Measurements from ENCODE around the gene COG5. TPM values are rescaled to one million over a fixed set of nuclear protein-coding genes. Genes with fewer than 3 reads are reported as not detected.

The COG5 gene
- 10 to 100 TPM; 34.0 to 37.7 TPM for total RNA-seq

- ChIA-PET POLR2A (interaction anchor here (1.4 to 1.6 kb wide), 3 partner anchors 16 to 395 kb away, joined by 6 to 7 read pairs (median 7); partner anchors contain the start of genes BCAP29, CBLL1 and HBP1), CTCF (interaction anchor here (0.6 kb wide), 1 partner anchor 68 kb away, joined by 3 read pairs; no protein-coding TSS in a partner anchor)
Observed at GRCh38 chr7:107563775-107564552, at the start of gene COG5, which contains the start of gene DUS4L. COG5 (minus strand) TSS chr7:107563920; CDS start chr7:107563896, 24 bp downstream. DUS4L (plus strand) TSS chr7:107563971; CDS start chr7:107567071, 3,100 bp downstream.

- ChIA-PET CTCF (no interaction called here), POLR2A (no interaction called here)
Observed at GRCh38 chr7:107613439-107613838, 49.7 kb upstream of the COG5 start.

- POLR2A ChIA-PET, result no interaction called here
- CTCF ChIA-PET, result no interaction called here
Observed at GRCh38 chr7:107610323-107610722, 46.6 kb upstream of the COG5 start.

GRCh38 chr7:107609811-107610261, 46.1 kb upstream of the COG5 start:
- CTCF ChIA-PET, result no interaction called here
- POLR2A ChIA-PET, result interaction anchor here (0.6 kb wide), 1 partner anchor 1951 kb away, joined by 5 read pairs; no protein-coding TSS in a partner anchor

- ChIA-PET CTCF (interaction anchor here (1.1 kb wide), 1 partner anchor 12 kb away, joined by 3 read pairs; no protein-coding TSS in a partner anchor), POLR2A (no interaction called here)
Observed at GRCh38 chr7:107606303-107606702, 42.6 kb upstream of the COG5 start.

- CTCF ChIA-PET, result interaction anchor here (1.1 kb wide), 1 partner anchor 11 kb away, joined by 3 read pairs; no protein-coding TSS in a partner anchor
Observed at GRCh38 chr7:107605218-107605815, 41.6 kb upstream of the COG5 start.

GRCh38 chr7:107600816-107601215, 37.1 kb upstream of the COG5 start:
- CTCF ChIA-PET, result no interaction called here
- POLR2A ChIA-PET, result no interaction called here

More at GRCh38 chr7:107605218-107605815, 41.6 kb upstream of the COG5 start:
- POLR2A ChIA-PET, result no interaction called here

GRCh38 chr7:107599262-107599661, 35.5 kb upstream of the COG5 start:
- CTCF ChIA-PET, result interaction anchor here (0.7 kb wide), 1 partner anchor 68 kb away, joined by 4 read pairs; no protein-coding TSS in a partner anchor
- POLR2A ChIA-PET, result interaction anchor here (0.6 kb wide), 1 partner anchor 20 kb away, joined by 3 read pairs; the partner anchor contains the start of gene BCAP29

- ChIA-PET POLR2A (no interaction called here), CTCF (no interaction called here)
Observed at GRCh38 chr7:107597953-107598352, 34.2 kb upstream of the COG5 start.

- POLR2A ChIA-PET, result no interaction called here
- CTCF ChIA-PET, result no interaction called here
Observed at GRCh38 chr7:107597582-107597916, 33.8 kb upstream of the COG5 start.

GRCh38 chr7:107596881-107597581, 33.3 kb upstream of the COG5 start:
- POLR2A ChIA-PET, result no interaction called here

GRCh38 chr7:107594961-107595737, 31.4 kb upstream of the COG5 start:
- ChIA-PET POLR2A (no interaction called here), CTCF (interaction anchor here (1.0 to 1.2 kb wide), 2 partner anchors 9 to 11 kb away, joined by 3 to 4 read pairs; no protein-coding TSS in a partner anchor)

More at GRCh38 chr7:107596881-107597581, 33.3 kb upstream of the COG5 start:
- CTCF ChIA-PET, result no interaction called here

- CTCF ChIA-PET, result no interaction called here
Observed at GRCh38 chr7:107593025-107593410, 29.3 kb upstream of the COG5 start.

GRCh38 chr7:107592361-107593024, 28.8 kb upstream of the COG5 start:
- CTCF ChIA-PET, result no interaction called here
- POLR2A ChIA-PET, result interaction anchor here (1.1 kb wide), 1 partner anchor 12 kb away, joined by 3 read pairs; no protein-coding TSS in a partner anchor

More at GRCh38 chr7:107593025-107593410, 29.3 kb upstream of the COG5 start:
- POLR2A ChIA-PET, result interaction anchor here (1.1 kb wide), 1 partner anchor 13 kb away, joined by 3 read pairs; no protein-coding TSS in a partner anchor

GRCh38 chr7:107591421-107591820, 27.7 kb upstream of the COG5 start:
- CTCF ChIA-PET, result no interaction called here
- POLR2A ChIA-PET, result no interaction called here

GRCh38 chr7:107588529-107589130, 24.9 kb upstream of the COG5 start:
- ChIA-PET CTCF (no interaction called here), POLR2A (no interaction called here)

GRCh38 chr7:107584716-107585115, 21.0 kb upstream of the COG5 start:
- POLR2A ChIA-PET, result no interaction called here
- CTCF ChIA-PET, result no interaction called here

- ChIA-PET POLR2A (no interaction called here), CTCF (no interaction called here)
Observed at GRCh38 chr7:107582875-107583274, 19.2 kb upstream of the COG5 start.
